GM23338 (cell line): ENCODE measurements around the gene TCP11. TPM values are rescaled to one million over a fixed set of nuclear protein-coding genes. Genes with fewer than 3 reads are reported as not detected.
A peak's percentile ranks its signal among the peaks of the same experiment; 100 is the strongest.

ENCODE experiments used
- ATAC-seq: fragments of 200-7000 bp; cut with Tn5 transposase; 3 replicates; pipeline ENCODE4 v1.9.1; 2020
- DNase-seq: peaks from one replicate; pipeline ENCODE4 v3.0.0-alpha.2; 2015; ENCODE audit warnings: low spot score
- H2AFZ ChIP-seq: fragments of 200-600 bp; sonication (generic); 2 replicates; pipeline ENCODE4 v1.8.0; 2016; ENCODE audit warnings: antibody characterized with exemption, mild to moderate bottlenecking, moderate library complexity
- H3F3A ChIP-seq: fragments of 200-600 bp; sonication (generic); replicated peaks from 2 replicates; pipeline ENCODE4 v1.8.0; 2017; ENCODE audit warnings: antibody characterized with exemption, mixed run types, low read depth
- H3K27ac ChIP-seq: fragments of 200-600 bp; sonication (generic); 2 replicates; pipeline ENCODE4 v1.6.1; 2016; ENCODE audit warnings: low read depth
- H3K27me3 ChIP-seq: fragments of 200-600 bp; sonication (generic); 2 replicates; pipeline ENCODE4 v1.8.0; 2016; ENCODE audit warnings: mild to moderate bottlenecking, mixed run types, moderate library complexity; ENCODE audit not compliant: insufficient read depth
- H3K36me3 ChIP-seq: fragments of 200-600 bp; sonication (generic); 2 replicates; pipeline ENCODE4 v1.8.0; 2016; ENCODE audit warnings: mild to moderate bottlenecking; ENCODE audit not compliant: insufficient read depth
- H3K4me1 ChIP-seq: fragments of 200-600 bp; sonication (generic); 2 replicates; pipeline ENCODE4 v1.8.0; 2016; ENCODE audit warnings: mild to moderate bottlenecking, moderate library complexity; ENCODE audit not compliant: insufficient read depth
- H3K4me2 ChIP-seq: fragments of 200-600 bp; sonication (generic); 2 replicates; pipeline ENCODE4 v1.7.1; 2017; ENCODE audit warnings: mixed run types
- H3K4me3 ChIP-seq: fragments of 200-600 bp; sonication (generic); 2 replicates; pipeline ENCODE4 v1.6.1; 2016; ENCODE audit warnings: mixed run types
- H3K79me2 ChIP-seq: fragments of 200-600 bp; sonication (generic); replicated peaks from 2 replicates; pipeline ENCODE4 v1.8.0; 2017; ENCODE audit warnings: mild to moderate bottlenecking; ENCODE audit not compliant: insufficient read depth
- H3K9me2 ChIP-seq: fragments of 200-600 bp; sonication (generic); 2 replicates; pipeline ENCODE4 v1.8.0; 2017; ENCODE audit not compliant: insufficient read depth
- H4K20me1 ChIP-seq: fragments of 200-600 bp; sonication (generic); replicated peaks from 2 replicates; pipeline ENCODE4 v1.8.0; 2017; ENCODE audit warnings: mild to moderate bottlenecking; ENCODE audit not compliant: insufficient read depth
- H3K27ac Mint-ChIP-seq: 2 replicates; pipeline ENCODE4 v1.8.0; 2020; ENCODE audit warnings: inconsistent platforms, mild to moderate bottlenecking, moderate library complexity, mixed read lengths
- H3K27me3 Mint-ChIP-seq: 3 replicates; pipeline ENCODE4 v1.8.0; 2022; ENCODE audit warnings: low read depth, mild to moderate bottlenecking, moderate library complexity, mixed read lengths, inconsistent platforms; ENCODE audit not compliant: insufficient read depth, poor library complexity
- H3K36me3 Mint-ChIP-seq: 3 replicates; pipeline ENCODE4 v1.8.0; 2021; ENCODE audit warnings: low read depth, mild to moderate bottlenecking, inconsistent platforms, moderate library complexity, mixed read lengths
- H3K4me1 Mint-ChIP-seq: 3 replicates; pipeline ENCODE4 v1.8.0; 2020; ENCODE audit warnings: mild to moderate bottlenecking, inconsistent platforms, mixed read lengths
- H3K4me3 Mint-ChIP-seq: 3 replicates; pipeline ENCODE4 v1.8.0; 2021; ENCODE audit warnings: moderate library complexity, mild to moderate bottlenecking, inconsistent platforms, mixed read lengths
- H3K9me3 Mint-ChIP-seq: 3 replicates; pipeline ENCODE4 v1.8.0; 2020; ENCODE audit warnings: moderate library complexity, mild to moderate bottlenecking, inconsistent platforms, mixed read lengths
- CREB1 ChIP-seq: fragments of 250-450 bp; sonication (Bioruptor Pico); IDR thresholded peaks from 2 replicates; pipeline ENCODE4 v1.5.0; 2020; ENCODE audit warnings: low read depth, mild to moderate bottlenecking, moderate library complexity
- EZH2phosphoT487 ChIP-seq: fragments of 200-600 bp; sonication (generic); IDR thresholded peaks from one replicate; pipeline ENCODE4 v1.8.1; 2018; ENCODE audit warnings: antibody characterized with exemption; ENCODE audit not compliant: unreplicated experiment
- JUNB ChIP-seq: IDR thresholded peaks from one replicate; pipeline ENCODE4 v1.6.1; 2016; ENCODE audit warnings: antibody characterized with exemption; ENCODE audit not compliant: unreplicated experiment
- NANOG ChIP-seq: IDR thresholded peaks from 2 replicates; pipeline ENCODE4 v1.6.1; 2016; ENCODE audit warnings: antibody characterized with exemption, borderline replicate concordance
- POLR2AphosphoS5 ChIP-seq: IDR thresholded peaks from 2 replicates; pipeline ENCODE4 v1.6.1; 2016; ENCODE audit warnings: antibody characterized with exemption, low read depth
- STAT1 ChIP-seq: IDR thresholded peaks from one replicate; pipeline ENCODE4 v1.6.1; 2016; ENCODE audit warnings: antibody characterized with exemption; ENCODE audit not compliant: unreplicated experiment
- ZNF114 ChIP-seq: fragments of 250-450 bp; sonication (Bioruptor Pico); IDR thresholded peaks from 2 replicates; pipeline ENCODE4 v1.5.0; 2020; ENCODE audit warnings: mild to moderate bottlenecking, moderate library complexity
- ZNF331 ChIP-seq: fragments of 250-450 bp; sonication (Bioruptor Pico); IDR thresholded peaks from 2 replicates; pipeline ENCODE4 v1.5.0; 2020; ENCODE audit warnings: low read depth, mild to moderate bottlenecking, moderate library complexity
- polyA plus RNA-seq: library from polyadenylated mRNA; unstranded; fragments of >200 nt; fragmentation: Nextera tagmentation; extraction: Ambion mirVana; gene quantifications from 2 replicates; pipeline ENCODE4 v1.2.1, GENCODE V29; 2016
- total RNA-seq: library from RNA; depleted of rRNA; stranded (reverse); fragments of >200 nt; shearing (Covaris generic); gene quantifications from 2 replicates; pipeline ENCODE4 v1.2.3, GENCODE V29; 2014
- TF ChIP-seq, protein P1 (sequence below), 2 experiments: fragments of 200-600 bp in 1 of 2; sonication (generic) in 1 of 2; conservative IDR thresholded peaks; 2 replicates each; pipeline versions ENCODE4 v1.5.1 to v1.6.1; 2016 to 2017; ENCODE audit warnings: antibody characterized with exemption in 2 of 2, low read depth in 2 of 2, mild to moderate bottlenecking in 2 of 2, moderate library complexity in 1 of 2
- TF ChIP-seq, protein P2 (sequence below): fragments of 250-450 bp; sonication (Bioruptor Pico); IDR thresholded peaks from 2 replicates; pipeline ENCODE4 v1.5.0; 2020; ENCODE audit warnings: mild to moderate bottlenecking, moderate library complexity

Gene TCP11
- total and polyA plus RNA-seq, 2 experiments from 2014 or later, result not detected

DNA sequence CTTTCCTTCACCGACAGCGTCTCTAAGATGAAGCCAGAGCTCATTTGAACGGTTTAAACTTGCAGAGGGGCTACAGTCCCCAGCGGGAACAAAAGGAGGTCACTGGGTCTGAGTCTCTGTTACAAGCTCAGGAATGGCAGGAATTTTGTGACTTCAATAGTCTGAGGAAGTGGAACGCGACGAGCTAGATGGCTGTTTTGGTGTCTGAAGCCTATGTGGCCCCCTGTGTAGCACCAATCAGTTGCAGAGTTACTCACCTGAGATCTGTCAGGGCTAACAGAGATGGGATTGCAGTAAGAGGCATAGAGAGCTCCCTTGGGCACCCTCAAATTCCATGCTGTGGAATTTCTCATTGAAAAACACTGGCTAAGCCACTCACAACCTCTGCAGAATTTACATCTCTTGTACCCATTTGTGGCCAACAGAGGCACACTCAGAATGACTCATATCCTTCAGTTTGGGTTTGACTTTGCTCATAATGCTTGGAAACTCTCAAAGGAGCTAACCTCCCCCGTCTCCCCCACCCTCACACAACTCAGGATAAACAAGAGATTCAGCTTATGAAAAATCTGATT is 7.1 kb upstream of the TCP11 start:
- Mint-ChIP-seq H3K36me3 (no peaks in the 10 kb centered on the region), H3K9me3 (no peaks in the 10 kb centered on the region), H3K27ac (no peak overlapping the region), H3K4me1 (peaks cover 34% of the 10 kb centered on the region), H3K4me3 (peak overlapping the region; percentile 57), H3K27me3 (peaks cover 30% of the 10 kb centered on the region)
- H3K36me3 ChIP-seq, result no peaks in the 10 kb centered on the region
- H3K9me2 ChIP-seq, result no peaks in the 10 kb centered on the region
- peaks cover 35% of the 10 kb centered on the region for H3K27me3 ChIP-seq
- ATAC-seq (peak; percentile 95), DNase-seq (peak; percentile 98)
- peaks cover 22% of the 10 kb centered on the region for H3K4me1 ChIP-seq
- 0 out of 2 replicates have a peak, but pooled peaks cover 3% of the 10 kb centered on the region for H4K20me1 ChIP-seq
- no peak for TF ChIP-seq ZNF114
- TF ChIP-seq, protein P1, sequence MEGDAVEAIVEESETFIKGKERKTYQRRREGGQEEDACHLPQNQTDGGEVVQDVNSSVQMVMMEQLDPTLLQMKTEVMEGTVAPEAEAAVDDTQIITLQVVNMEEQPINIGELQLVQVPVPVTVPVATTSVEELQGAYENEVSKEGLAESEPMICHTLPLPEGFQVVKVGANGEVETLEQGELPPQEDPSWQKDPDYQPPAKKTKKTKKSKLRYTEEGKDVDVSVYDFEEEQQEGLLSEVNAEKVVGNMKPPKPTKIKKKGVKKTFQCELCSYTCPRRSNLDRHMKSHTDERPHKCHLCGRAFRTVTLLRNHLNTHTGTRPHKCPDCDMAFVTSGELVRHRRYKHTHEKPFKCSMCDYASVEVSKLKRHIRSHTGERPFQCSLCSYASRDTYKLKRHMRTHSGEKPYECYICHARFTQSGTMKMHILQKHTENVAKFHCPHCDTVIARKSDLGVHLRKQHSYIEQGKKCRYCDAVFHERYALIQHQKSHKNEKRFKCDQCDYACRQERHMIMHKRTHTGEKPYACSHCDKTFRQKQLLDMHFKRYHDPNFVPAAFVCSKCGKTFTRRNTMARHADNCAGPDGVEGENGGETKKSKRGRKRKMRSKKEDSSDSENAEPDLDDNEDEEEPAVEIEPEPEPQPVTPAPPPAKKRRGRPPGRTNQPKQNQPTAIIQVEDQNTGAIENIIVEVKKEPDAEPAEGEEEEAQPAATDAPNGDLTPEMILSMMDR (conservative IDR thresholded peaks at IDR 0.05; ENCODE audit: low read depth in 2 of 2), result no peak
- TF ChIP-seq STAT1, result no peak
- TF ChIP-seq POLR2AphosphoS5, result peak; percentile 39; the same call in 1 of the 2 replicates
- peak; percentile 37; the same call in 1 of the 2 replicates for TF ChIP-seq NANOG
- no peak for TF ChIP-seq ZNF331 (CRISPR knock-in tag)
- TF ChIP-seq CREB1, result no peak; the same call in 1 of the 2 replicates
- no peak for TF ChIP-seq EZH2phosphoT487
- TF ChIP-seq, protein P2, sequence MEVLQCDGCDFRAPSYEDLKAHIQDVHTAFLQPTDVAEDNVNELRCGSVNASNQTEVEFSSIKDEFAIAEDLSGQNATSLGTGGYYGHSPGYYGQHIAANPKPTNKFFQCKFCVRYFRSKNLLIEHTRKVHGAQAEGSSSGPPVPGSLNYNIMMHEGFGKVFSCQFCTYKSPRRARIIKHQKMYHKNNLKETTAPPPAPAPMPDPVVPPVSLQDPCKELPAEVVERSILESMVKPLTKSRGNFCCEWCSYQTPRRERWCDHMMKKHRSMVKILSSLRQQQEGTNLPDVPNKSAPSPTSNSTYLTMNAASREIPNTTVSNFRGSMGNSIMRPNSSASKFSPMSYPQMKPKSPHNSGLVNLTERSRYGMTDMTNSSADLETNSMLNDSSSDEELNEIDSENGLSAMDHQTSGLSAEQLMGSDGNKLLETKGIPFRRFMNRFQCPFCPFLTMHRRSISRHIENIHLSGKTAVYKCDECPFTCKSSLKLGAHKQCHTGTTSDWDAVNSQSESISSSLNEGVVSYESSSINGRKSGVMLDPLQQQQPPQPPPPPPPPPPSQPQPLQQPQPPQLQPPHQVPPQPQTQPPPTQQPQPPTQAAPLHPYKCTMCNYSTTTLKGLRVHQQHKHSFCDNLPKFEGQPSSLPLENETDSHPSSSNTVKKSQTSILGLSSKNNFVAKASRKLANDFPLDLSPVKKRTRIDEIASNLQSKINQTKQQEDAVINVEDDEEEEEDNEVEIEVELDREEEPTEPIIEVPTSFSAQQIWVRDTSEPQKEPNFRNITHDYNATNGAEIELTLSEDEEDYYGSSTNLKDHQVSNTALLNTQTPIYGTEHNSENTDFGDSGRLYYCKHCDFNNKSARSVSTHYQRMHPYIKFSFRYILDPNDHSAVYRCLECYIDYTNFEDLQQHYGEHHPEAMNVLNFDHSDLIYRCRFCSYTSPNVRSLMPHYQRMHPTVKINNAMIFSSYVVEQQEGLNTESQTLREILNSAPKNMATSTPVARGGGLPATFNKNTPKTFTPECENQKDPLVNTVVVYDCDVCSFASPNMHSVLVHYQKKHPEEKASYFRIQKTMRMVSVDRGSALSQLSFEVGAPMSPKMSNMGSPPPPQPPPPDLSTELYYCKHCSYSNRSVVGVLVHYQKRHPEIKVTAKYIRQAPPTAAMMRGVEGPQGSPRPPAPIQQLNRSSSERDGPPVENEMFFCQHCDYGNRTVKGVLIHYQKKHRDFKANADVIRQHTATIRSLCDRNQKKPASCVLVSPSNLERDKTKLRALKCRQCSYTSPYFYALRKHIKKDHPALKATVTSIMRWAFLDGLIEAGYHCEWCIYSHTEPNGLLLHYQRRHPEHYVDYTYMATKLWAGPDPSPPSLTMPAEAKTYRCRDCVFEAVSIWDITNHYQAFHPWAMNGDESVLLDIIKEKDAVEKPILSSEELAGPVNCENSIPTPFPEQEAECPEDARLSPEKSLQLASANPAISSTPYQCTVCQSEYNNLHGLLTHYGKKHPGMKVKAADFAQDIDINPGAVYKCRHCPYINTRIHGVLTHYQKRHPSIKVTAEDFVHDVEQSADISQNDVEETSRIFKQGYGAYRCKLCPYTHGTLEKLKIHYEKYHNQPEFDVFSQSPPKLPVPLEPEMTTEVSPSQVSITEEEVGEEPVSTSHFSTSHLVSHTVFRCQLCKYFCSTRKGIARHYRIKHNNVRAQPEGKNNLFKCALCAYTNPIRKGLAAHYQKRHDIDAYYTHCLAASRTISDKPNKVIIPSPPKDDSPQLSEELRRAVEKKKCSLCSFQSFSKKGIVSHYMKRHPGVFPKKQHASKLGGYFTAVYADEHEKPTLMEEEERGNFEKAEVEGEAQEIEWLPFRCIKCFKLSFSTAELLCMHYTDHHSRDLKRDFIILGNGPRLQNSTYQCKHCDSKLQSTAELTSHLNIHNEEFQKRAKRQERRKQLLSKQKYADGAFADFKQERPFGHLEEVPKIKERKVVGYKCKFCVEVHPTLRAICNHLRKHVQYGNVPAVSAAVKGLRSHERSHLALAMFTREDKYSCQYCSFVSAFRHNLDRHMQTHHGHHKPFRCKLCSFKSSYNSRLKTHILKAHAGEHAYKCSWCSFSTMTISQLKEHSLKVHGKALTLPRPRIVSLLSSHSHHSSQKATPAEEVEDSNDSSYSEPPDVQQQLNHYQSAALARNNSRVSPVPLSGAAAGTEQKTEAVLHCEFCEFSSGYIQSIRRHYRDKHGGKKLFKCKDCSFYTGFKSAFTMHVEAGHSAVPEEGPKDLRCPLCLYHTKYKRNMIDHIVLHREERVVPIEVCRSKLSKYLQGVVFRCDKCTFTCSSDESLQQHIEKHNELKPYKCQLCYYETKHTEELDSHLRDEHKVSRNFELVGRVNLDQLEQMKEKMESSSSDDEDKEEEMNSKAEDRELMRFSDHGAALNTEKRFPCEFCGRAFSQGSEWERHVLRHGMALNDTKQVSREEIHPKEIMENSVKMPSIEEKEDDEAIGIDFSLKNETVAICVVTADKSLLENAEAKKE (CRISPR knock-in tag), result peak; percentile 21; the same call in 1 of the 2 replicates
- TF ChIP-seq JUNB, result no peak
- no peak overlapping the region for H2AFZ ChIP-seq
- H3F3A ChIP-seq, result no peaks in the 10 kb centered on the region
- H3K79me2 ChIP-seq, result no peaks in the 10 kb centered on the region
- no peak overlapping the region for H3K27ac ChIP-seq
- H3K4me3 ChIP-seq, result no peak overlapping the region
- H3K4me2 ChIP-seq, result peak overlapping the region; percentile 50
